Measurements from ENCODE around the gene PDE11A. TPM values are rescaled to one million over a fixed set of nuclear protein-coding genes. Genes with fewer than 3 reads are reported as not detected.

PDE11A gene
- total and polyA plus RNA-seq, 8 donors: under 0.01 to 0.87 (median 0.40) TPM; not detected in 2

GRCh38 chr2:177616066-177616465 lies 456.5 kb downstream of the PDE11A start:
- Histone ChIP-seq H3K36me3 (no peaks in the 10 kb centered on the region), H3K27ac (no peak overlapping the region), H3K4me1 (peaks cover 0 to 13% (median 9%) of the 10 kb centered on the region in 4 donors), H3K27me3 (no peaks in the 10 kb centered on the region), H3K4me3 (no peak overlapping the region), H3K9me3 (no peaks in the 10 kb centered on the region)
- intact Hi-C loops (cut with DNase I; ENCODE audit: low total_unique reads): no loop called here
- 60 to 79% (median 78%) methylated on average over 4 of the region's 4 CpGs for WGBS, 5 donors
- no peak for DNase-seq
- no peak for TF ChIP-seq CTCF (IDR thresholded peaks at IDR 0.05)
- TF ChIP-seq POLR2AphosphoS5 (IDR thresholded peaks at IDR 0.05): no peak
- TF ChIP-seq EP300 (IDR thresholded peaks at IDR 0.05): no peak
- TF ChIP-seq POLR2A (IDR thresholded peaks at IDR 0.05): no peak

- Histone ChIP-seq H3K9me3 (no peaks in the 10 kb centered on the region), H3K36me3 (no peaks in the 10 kb centered on the region), H3K27me3 (no peaks in the 10 kb centered on the region), H3K27ac (no peak overlapping the region), H3K4me1 (no peaks in the 10 kb centered on the region), H3K4me3 (no peak overlapping the region)
- intact Hi-C loops (cut with DNase I; ENCODE audit: low total_unique reads): no loop called here
- WGBS, 5 donors: 75 to 86% (median 81%) methylated on average over 4 of the region's 4 CpGs
- no peak for DNase-seq
- TF ChIP-seq EP300 (IDR thresholded peaks at IDR 0.05) (no peak), CTCF (IDR thresholded peaks at IDR 0.05) (no peak), POLR2A (IDR thresholded peaks at IDR 0.05) (no peak), POLR2AphosphoS5 (IDR thresholded peaks at IDR 0.05) (no peak)
These were observed 459.9 kb downstream of the PDE11A start for GRCh38 chr2:177612659-177613058.

- H3K4me1 ChIP-seq: no peaks in the 10 kb centered on the region
- peak overlapping the region in 2 of 5 donors; percentile 2 to 11 for H3K27ac ChIP-seq
- H3K27me3 ChIP-seq: no peaks in the 10 kb centered on the region
- no peak overlapping the region for H3K4me3 ChIP-seq
- DNase-seq: no peak
- WGBS, 5 donors: 24 to 56% (median 36%) methylated on average over 6 of the region's 6 CpGs
- no peak for TF ChIP-seq CTCF (IDR thresholded peaks at IDR 0.05)
- no peak for TF ChIP-seq POLR2AphosphoS5 (IDR thresholded peaks at IDR 0.05)
- TF ChIP-seq EP300 (IDR thresholded peaks at IDR 0.05): no peak
- no peak for TF ChIP-seq POLR2A (IDR thresholded peaks at IDR 0.05)
- H3K9me3 ChIP-seq: no peaks in the 10 kb centered on the region
- intact Hi-C loops (cut with DNase I; ENCODE audit: low total_unique reads): no loop called here
- no peaks in the 10 kb centered on the region for H3K36me3 ChIP-seq
These were observed 461.2 kb downstream of the PDE11A start for GRCh38 chr2:177611310-177611886.

GRCh38 chr2:177610813-177611212 lies 461.8 kb downstream of the PDE11A start:
- Histone ChIP-seq H3K9me3 (no peaks in the 10 kb centered on the region), H3K4me3 (no peak overlapping the region), H3K27me3 (no peaks in the 10 kb centered on the region), H3K27ac (no peak overlapping the region), H3K36me3 (no peaks in the 10 kb centered on the region), H3K4me1 (no peaks in the 10 kb centered on the region)
- intact Hi-C loops (cut with DNase I; ENCODE audit: low total_unique reads): no loop called here
- TF ChIP-seq POLR2A (IDR thresholded peaks at IDR 0.05): no peak
- no peak for TF ChIP-seq CTCF (IDR thresholded peaks at IDR 0.05)
- no peak for TF ChIP-seq EP300 (IDR thresholded peaks at IDR 0.05)
- TF ChIP-seq POLR2AphosphoS5 (IDR thresholded peaks at IDR 0.05): no peak
- DNase-seq: no peak
- WGBS, 5 donors: 94 to 98% (median 97%) methylated on average over 1 of the region's 1 CpG
